ENCODE results near the gene SGSM1.

The SGSM1 gene

DNA sequence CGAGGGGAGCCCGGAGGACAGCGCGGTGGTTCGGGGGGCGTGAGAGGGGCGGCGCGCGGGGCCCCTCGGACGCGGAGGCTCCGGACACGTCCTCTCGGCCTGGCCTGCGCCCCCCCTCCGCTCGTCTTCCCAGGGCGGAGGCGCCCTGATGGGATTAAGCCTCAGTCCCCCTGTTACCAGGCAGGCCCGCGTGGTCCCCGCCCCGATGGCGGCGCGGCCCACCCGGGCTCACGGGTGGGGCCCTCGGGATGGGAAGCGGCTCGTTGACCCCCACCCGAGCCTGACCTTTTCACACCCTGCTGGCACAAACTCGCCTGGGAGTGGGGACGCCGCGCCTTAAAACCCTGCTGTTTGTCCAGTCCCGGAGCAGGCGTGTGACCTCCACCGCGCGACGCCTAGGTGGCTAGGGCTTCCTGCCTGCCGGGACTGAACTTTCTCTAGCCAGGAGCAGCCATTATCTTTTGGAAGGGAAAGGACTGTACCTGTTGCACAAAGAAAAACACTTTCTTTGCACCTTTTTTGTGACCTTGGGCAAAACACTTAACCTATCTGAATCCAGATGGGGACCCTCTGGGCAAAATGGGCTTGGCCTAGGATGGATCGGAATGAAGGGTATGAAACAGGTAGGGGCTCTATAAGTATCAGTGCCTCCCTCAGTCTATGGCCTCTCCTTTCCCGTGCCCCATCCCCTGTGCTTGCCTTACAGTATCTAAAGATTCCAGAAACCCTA, 147.5 kb downstream of the SGSM1 start:
- TF ChIP-seq TAF1 (IDR thresholded peaks at IDR 0.05; ENCODE audit: borderline replicate concordance, insufficient read depth, low read length) (no peak), FOXP2 (optimal IDR thresholded peaks at IDR 0.05; ENCODE audit: borderline replicate concordance, extremely low read depth, extremely low read length, insufficient read depth) (no peak), SIN3A (IDR thresholded peaks at IDR 0.05; ENCODE audit: borderline replicate concordance, insufficient read depth, low read length) (no peak), POLR2AphosphoS5 (IDR thresholded peaks at IDR 0.05; ENCODE audit: low read depth, low read length) (no peak)
- TF ChIP-seq, protein P1, sequence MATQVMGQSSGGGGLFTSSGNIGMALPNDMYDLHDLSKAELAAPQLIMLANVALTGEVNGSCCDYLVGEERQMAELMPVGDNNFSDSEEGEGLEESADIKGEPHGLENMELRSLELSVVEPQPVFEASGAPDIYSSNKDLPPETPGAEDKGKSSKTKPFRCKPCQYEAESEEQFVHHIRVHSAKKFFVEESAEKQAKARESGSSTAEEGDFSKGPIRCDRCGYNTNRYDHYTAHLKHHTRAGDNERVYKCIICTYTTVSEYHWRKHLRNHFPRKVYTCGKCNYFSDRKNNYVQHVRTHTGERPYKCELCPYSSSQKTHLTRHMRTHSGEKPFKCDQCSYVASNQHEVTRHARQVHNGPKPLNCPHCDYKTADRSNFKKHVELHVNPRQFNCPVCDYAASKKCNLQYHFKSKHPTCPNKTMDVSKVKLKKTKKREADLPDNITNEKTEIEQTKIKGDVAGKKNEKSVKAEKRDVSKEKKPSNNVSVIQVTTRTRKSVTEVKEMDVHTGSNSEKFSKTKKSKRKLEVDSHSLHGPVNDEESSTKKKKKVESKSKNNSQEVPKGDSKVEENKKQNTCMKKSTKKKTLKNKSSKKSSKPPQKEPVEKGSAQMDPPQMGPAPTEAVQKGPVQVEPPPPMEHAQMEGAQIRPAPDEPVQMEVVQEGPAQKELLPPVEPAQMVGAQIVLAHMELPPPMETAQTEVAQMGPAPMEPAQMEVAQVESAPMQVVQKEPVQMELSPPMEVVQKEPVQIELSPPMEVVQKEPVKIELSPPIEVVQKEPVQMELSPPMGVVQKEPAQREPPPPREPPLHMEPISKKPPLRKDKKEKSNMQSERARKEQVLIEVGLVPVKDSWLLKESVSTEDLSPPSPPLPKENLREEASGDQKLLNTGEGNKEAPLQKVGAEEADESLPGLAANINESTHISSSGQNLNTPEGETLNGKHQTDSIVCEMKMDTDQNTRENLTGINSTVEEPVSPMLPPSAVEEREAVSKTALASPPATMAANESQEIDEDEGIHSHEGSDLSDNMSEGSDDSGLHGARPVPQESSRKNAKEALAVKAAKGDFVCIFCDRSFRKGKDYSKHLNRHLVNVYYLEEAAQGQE (IDR thresholded peaks at IDR 0.05; ENCODE audit: insufficient read depth in 1 of 2, low read depth in 2 of 2, low read length in 2 of 2), result no peak

DNA sequence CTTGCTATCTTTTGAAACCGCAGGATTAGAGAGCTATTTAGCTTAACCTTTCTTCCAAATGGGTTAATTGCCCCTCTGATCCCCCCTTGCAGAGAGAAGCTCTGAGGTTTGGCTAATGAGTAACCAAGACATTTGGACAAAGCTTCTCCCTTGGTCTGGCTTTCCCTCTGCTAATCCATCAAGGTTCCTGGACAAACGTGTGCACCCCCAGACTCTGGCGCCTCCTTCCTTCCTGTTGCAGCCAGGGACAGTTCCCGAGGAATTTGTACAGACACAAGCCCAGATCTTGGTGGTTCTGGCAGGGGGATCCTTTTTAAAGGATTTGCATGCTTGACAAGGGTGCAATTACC, 148.1 kb downstream of the SGSM1 start:
- TF ChIP-seq POLR2AphosphoS5 (IDR thresholded peaks at IDR 0.05; ENCODE audit: low read depth, low read length) (no peak), FOXP2 (optimal IDR thresholded peaks at IDR 0.05; ENCODE audit: borderline replicate concordance, extremely low read depth, extremely low read length, insufficient read depth) (no peak), SIN3A (IDR thresholded peaks at IDR 0.05; ENCODE audit: borderline replicate concordance, insufficient read depth, low read length) (no peak), TAF1 (IDR thresholded peaks at IDR 0.05; ENCODE audit: borderline replicate concordance, insufficient read depth, low read length) (no peak)
- TF ChIP-seq, protein P1 (IDR thresholded peaks at IDR 0.05; ENCODE audit: insufficient read depth in 1 of 2, low read depth in 2 of 2, low read length in 2 of 2), result no peak

DNA sequence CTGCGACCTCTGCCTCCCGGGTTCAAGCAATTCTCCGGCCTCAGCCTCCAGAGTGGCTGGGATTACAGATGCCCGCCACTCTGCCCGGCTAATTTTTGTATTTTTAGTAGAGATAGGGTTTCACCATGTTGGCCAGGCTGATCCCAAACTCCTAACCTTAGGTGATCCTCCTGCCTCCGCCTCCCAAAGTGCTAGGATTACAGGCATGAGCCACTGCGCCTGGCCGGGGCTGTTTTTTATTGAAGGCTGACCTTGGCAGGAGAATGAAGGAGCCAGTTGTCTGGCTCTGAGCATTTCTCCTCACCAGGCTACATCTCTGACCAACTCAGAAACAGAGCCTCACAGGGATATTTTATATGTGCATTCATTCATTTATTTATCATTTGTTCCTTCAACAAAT, 148.8 kb downstream of the SGSM1 start:
- TF ChIP-seq FOXP2 (optimal IDR thresholded peaks at IDR 0.05; ENCODE audit: borderline replicate concordance, extremely low read depth, extremely low read length, insufficient read depth), result no peak
- TF ChIP-seq SIN3A (IDR thresholded peaks at IDR 0.05; ENCODE audit: borderline replicate concordance, insufficient read depth, low read length), result no peak
- TF ChIP-seq POLR2AphosphoS5 (IDR thresholded peaks at IDR 0.05; ENCODE audit: low read depth, low read length), result no peak
- no peak for TF ChIP-seq TAF1 (IDR thresholded peaks at IDR 0.05; ENCODE audit: borderline replicate concordance, insufficient read depth, low read length)
- TF ChIP-seq, protein P1 (IDR thresholded peaks at IDR 0.05; ENCODE audit: insufficient read depth in 1 of 2, low read depth in 2 of 2, low read length in 2 of 2), result no peak

DNA sequence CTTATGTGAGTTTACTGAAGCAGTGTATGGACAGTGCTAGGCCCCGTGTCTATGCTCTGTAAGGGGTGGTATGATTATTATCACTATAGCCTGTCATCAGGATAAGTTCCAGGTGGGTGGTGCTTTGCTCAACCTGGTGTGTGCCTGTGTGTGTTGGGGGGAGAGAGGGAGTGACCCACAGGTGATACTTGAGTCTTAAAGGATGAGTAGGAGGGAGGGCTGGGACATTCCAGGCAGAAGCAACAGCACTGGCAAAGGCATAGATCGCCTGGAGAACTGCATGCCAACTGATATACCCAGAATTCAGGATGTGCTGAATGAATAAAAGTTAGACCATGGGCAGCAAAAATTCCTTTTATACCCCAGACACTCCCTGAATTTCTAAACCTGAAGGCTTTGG, 151.0 kb downstream of the SGSM1 start:
- TF ChIP-seq FOXP2 (optimal IDR thresholded peaks at IDR 0.05; ENCODE audit: borderline replicate concordance, extremely low read depth, extremely low read length, insufficient read depth), result no peak
- no peak for TF ChIP-seq TAF1 (IDR thresholded peaks at IDR 0.05; ENCODE audit: borderline replicate concordance, insufficient read depth, low read length)
- TF ChIP-seq, protein P1 (IDR thresholded peaks at IDR 0.05; ENCODE audit: insufficient read depth in 1 of 2, low read depth in 2 of 2, low read length in 2 of 2), result no peak
- TF ChIP-seq POLR2AphosphoS5 (IDR thresholded peaks at IDR 0.05; ENCODE audit: low read depth, low read length), result no peak
- TF ChIP-seq SIN3A (IDR thresholded peaks at IDR 0.05; ENCODE audit: borderline replicate concordance, insufficient read depth, low read length), result no peak

All from PFSK-1 (cell line).